Psoas muscle (tissue), 8 donors: Measurements from ENCODE around the gene UMAD1. TPM values are rescaled to one million over a fixed set of nuclear protein-coding genes. Genes with fewer than 3 reads are reported as not detected.

Experiments
- ATAC-seq, 4 donors: fragments of 200-7000 bp; cut with Tn5 transposase; one replicate each; pipeline ENCODE4 v1.9.1; 2020; ENCODE audit warnings: moderate library complexity in 3 of 4, mild to moderate bottlenecking in 2 of 4
- DNase-seq, 2 donors: peaks; one replicate each; pipeline ENCODE4 v3.0.0-alpha.2; 2020
- H3K27ac ChIP-seq: fragments of 200-600 bp; one replicate; pipeline ENCODE4 v1.8.0; 2022
- H3K27me3 ChIP-seq, 3 donors: fragments of 200-600 bp in 1 of 3; one replicate each; pipeline versions ENCODE4 v1.6.1 to v1.8.0; 2013 to 2022; ENCODE audit warnings: low read length in 2 of 3, mild to moderate bottlenecking in 2 of 3, moderate library complexity in 1 of 3; ENCODE audit not compliant: insufficient read depth in 3 of 3
- H3K36me3 ChIP-seq, 2 donors: fragments of 200-600 bp in 1 of 2; one replicate each; pipeline versions ENCODE4 v1.6.1 to v1.8.0; 2013 to 2022; ENCODE audit warnings: low read depth in 1 of 2, mild to moderate bottlenecking in 1 of 2, moderate library complexity in 1 of 2; ENCODE audit not compliant: insufficient read depth in 1 of 2
- H3K4me1 ChIP-seq: fragments of 200-600 bp; one replicate; pipeline ENCODE4 v1.8.0; 2022
- H3K4me3 ChIP-seq: fragments of 200-600 bp; one replicate; pipeline ENCODE4 v1.8.0; 2022; ENCODE audit warnings: mild to moderate bottlenecking
- H3K9me3 ChIP-seq: fragments of 200-600 bp; one replicate; pipeline ENCODE4 v1.8.0; 2022
- CTCF ChIP-seq: fragments of 200-600 bp; IDR thresholded peaks from one replicate; pipeline ENCODE4 v1.8.0; 2022; ENCODE audit warnings: antibody characterized with exemption
- WGBS, 3 donors: extraction: QIAGEN DNeasy Blood & Tissue Kit; methylation state at CpG; one replicate each; pipeline versions ENCODE4 v1.1.6 to v1.1.7; 2013; 5-methylcytosine and 5-hydroxymethylcytosine counted together
- intact Hi-C, 2 donors: fragments of 100-400 bp; cut with DNase I; formaldehyde crosslinking; loops; one replicate each; pipeline versions ENCODE4 v1.11.0 to v1.14.2; 2022
- polyA plus RNA-seq, 3 donors: library from polyadenylated mRNA; stranded (reverse); fragments of 200-250 nt; gene quantifications; one replicate each; pipeline ENCODE4 v1.2.3, GENCODE V29; 2013
- total RNA-seq, 4 donors: library from RNA; stranded (reverse); fragmentation: NEBNext Ultra II Directional in 2 of 4; extraction: Animal tissue kit (Norgen Biotek cat#: 25700) in 2 of 4; gene quantifications; one replicate each; pipeline versions ENCODE4 v1.2.1 to v1.2.4, GENCODE V29; 2021 to 2023
- donor health status: healthy with polysubstance abuse.
- donor health status: DM: no; HTN: no; CAD: no; lungs with moderate emphysema.
- donor health status: Bipolar disorder and iron deficiency.
- donor health status: healthy.
- donor health status: DM: yes; HTN: yes; CAD: no.
- donor health status: DM: no; HTN: no; CAD: no.
- donor health status: DM: no; HTN: no; CAD: no.
- donor health status: DM: yes; HTN: yes; CAD: no.

Gene UMAD1
- total and polyA plus RNA-seq, 7 donors, result 6.2 to 19.1 (median 12.3) TPM

GRCh38 chr7:7909376-7909775 is 268.8 kb downstream of the UMAD1 start:
- intact Hi-C loops, result no loop called here
- TF ChIP-seq CTCF, result no peak
- Histone ChIP-seq H3K36me3 (no peaks in the 10 kb centered on the region), H3K4me3 (no peak overlapping the region), H3K4me1 (peaks cover 15% of the 10 kb centered on the region), H3K27ac (no peak overlapping the region), H3K9me3 (no peaks in the 10 kb centered on the region), H3K27me3 (no peaks in the 10 kb centered on the region)
- ATAC-seq (no peak), DNase-seq (no peak)
- 36 to 56% (median 37%) methylated on average over 4 of the region's 4 CpGs for WGBS, 3 donors

GRCh38 chr7:7911369-7912123 is 271.0 kb downstream of the UMAD1 start:
- 57 to 68% (median 64%) methylated on average over 4 of the region's 4 CpGs for WGBS, 3 donors

GRCh38 chr7:7912937-7913336 is 272.4 kb downstream of the UMAD1 start:
- intact Hi-C loops, result no loop called here
- H3K9me3 ChIP-seq, result no peaks in the 10 kb centered on the region
- TF ChIP-seq CTCF, result no peak
- ATAC-seq (peak in 2 of 4 donors; percentile 68 to 70), DNase-seq (no peak)
- H3K27ac ChIP-seq, result peak overlapping the region; percentile 58
- WGBS, 3 donors, result 46 to 57% (median 54%) methylated on average over 3 of the region's 3 CpGs
- H3K4me1 ChIP-seq, result peaks cover 16% of the 10 kb centered on the region
- H3K27me3 ChIP-seq, result no peaks in the 10 kb centered on the region
- no peak overlapping the region for H3K4me3 ChIP-seq
- H3K36me3 ChIP-seq, result no peaks in the 10 kb centered on the region

More at GRCh38 chr7:7911369-7912123, 271.0 kb downstream of the UMAD1 start:
- Histone ChIP-seq H3K27ac (peak overlapping the region; percentile 58), H3K27me3 (no peaks in the 10 kb centered on the region), H3K4me3 (no peak overlapping the region), H3K4me1 (peaks cover 16% of the 10 kb centered on the region), H3K9me3 (no peaks in the 10 kb centered on the region), H3K36me3 (no peaks in the 10 kb centered on the region)
- intact Hi-C loops, result no loop called here
- ATAC-seq (no peak), DNase-seq (no peak)
- TF ChIP-seq CTCF, result no peak

GRCh38 chr7:7913504-7913903 is 273.0 kb downstream of the UMAD1 start:
- TF ChIP-seq CTCF, result no peak
- Histone ChIP-seq H3K27me3 (no peaks in the 10 kb centered on the region), H3K36me3 (no peaks in the 10 kb centered on the region), H3K4me3 (peak overlapping the region; percentile 10), H3K4me1 (peaks cover 16% of the 10 kb centered on the region), H3K9me3 (no peaks in the 10 kb centered on the region), H3K27ac (peak overlapping the region; percentile 58)
- intact Hi-C loops, result no loop called here
- DNase-seq (no peak), ATAC-seq (peak; percentile 75 to 93 (median 90))
- 37 to 45% (median 41%) methylated on average over 3 of the region's 3 CpGs for WGBS, 3 donors

GRCh38 chr7:7914547-7914946 is 274.0 kb downstream of the UMAD1 start:
- 64 to 94% (median 85%) methylated on average over 2 of the region's 2 CpGs for WGBS, 3 donors
- H3K9me3 ChIP-seq, result no peaks in the 10 kb centered on the region
- no peak overlapping the region for H3K27ac ChIP-seq
- H3K4me3 ChIP-seq, result no peak overlapping the region
- peaks cover 16% of the 10 kb centered on the region for H3K4me1 ChIP-seq
- H3K27me3 ChIP-seq, result no peaks in the 10 kb centered on the region
- TF ChIP-seq CTCF, result no peak
- DNase-seq, result no peak
- intact Hi-C loops, result no loop called here
- H3K36me3 ChIP-seq, result no peaks in the 10 kb centered on the region
- no peak for ATAC-seq
